MM.1S (cell line): Measurements from ENCODE around the gene PIP.
"Not testable (repeated sequence)": the region's sequence is repeated elsewhere in the genome, so short reads cannot be mapped to it uniquely, and the experiment has no call there.

Experiments used
- DNase-seq: peaks from one replicate; pipeline ENCODE4 v3.0.0-alpha.2; 2015
- H2AFZ ChIP-seq: fragments of 300-600 bp; sonication (generic); 2 replicates; pipeline ENCODE4 v1.6.0; 2016; ENCODE audit warnings: antibody characterized with exemption, low read length
- H3F3A ChIP-seq: fragments of 300-600 bp; sonication (generic); 2 replicates; pipeline ENCODE4 v1.6.1; 2016; ENCODE audit warnings: mild to moderate bottlenecking, antibody characterized with exemption, low read length, moderate library complexity, mixed read lengths; ENCODE audit not compliant: insufficient read depth
- H3K27ac ChIP-seq: fragments of 300-600 bp; sonication (generic); 2 replicates; pipeline ENCODE4 v1.5.1; 2016; ENCODE audit warnings: mild to moderate bottlenecking, low read length
- H3K27me3 ChIP-seq: fragments of 300-600 bp; sonication (generic); replicated peaks from 2 replicates; pipeline ENCODE4 v1.6.0; 2016; ENCODE audit warnings: low read length; ENCODE audit not compliant: insufficient read depth
- H3K36me3 ChIP-seq: fragments of 300-600 bp; sonication (generic); replicated peaks from 2 replicates; pipeline ENCODE4 v1.6.1; 2016; ENCODE audit warnings: mild to moderate bottlenecking, low read length, mixed read lengths; ENCODE audit not compliant: insufficient read depth
- H3K4me1 ChIP-seq: fragments of 300-600 bp; sonication (generic); 2 replicates; pipeline ENCODE4 v1.6.1; 2016; ENCODE audit warnings: low read length, mixed read lengths
- H3K4me2 ChIP-seq: fragments of 300-600 bp; sonication (generic); 2 replicates; pipeline ENCODE4 v1.6.0; 2016; ENCODE audit warnings: low read depth, low read length
- H3K4me3 ChIP-seq: fragments of 300-600 bp; sonication (generic); 2 replicates; pipeline ENCODE4 v1.5.1; 2016; ENCODE audit warnings: low read length, mixed read lengths
- H3K79me2 ChIP-seq: fragments of 300-600 bp; sonication (generic); 2 replicates; pipeline ENCODE4 v1.6.1; 2016; ENCODE audit warnings: mixed run types, low read length, mixed read lengths
- H3K9ac ChIP-seq: fragments of 300-600 bp; sonication (generic); 2 replicates; pipeline ENCODE4 v1.6.1; 2016; ENCODE audit warnings: low read length, mixed read lengths
- H3K9me2 ChIP-seq: fragments of 300-600 bp; sonication (generic); replicated peaks from 2 replicates; pipeline ENCODE4 v1.6.1; 2016; ENCODE audit warnings: mild to moderate bottlenecking, low read length, mixed read lengths; ENCODE audit not compliant: insufficient read depth
- H3K9me3 ChIP-seq: fragments of 300-600 bp; sonication (generic); replicated peaks from 2 replicates; pipeline ENCODE4 v1.6.1; 2016; ENCODE audit warnings: mild to moderate bottlenecking, low read length, mixed read lengths; ENCODE audit not compliant: insufficient read depth
- H4K20me1 ChIP-seq: fragments of 300-600 bp; sonication (generic); 2 replicates; pipeline ENCODE4 v1.6.1; 2016; ENCODE audit warnings: mild to moderate bottlenecking, low read length, moderate library complexity, mixed read lengths; ENCODE audit not compliant: insufficient read depth
- CTCF ChIP-seq: fragments of 300-600 bp; sonication (generic); IDR thresholded peaks from 2 replicates; pipeline ENCODE4 v1.5.1; 2016; ENCODE audit warnings: antibody characterized with exemption, low read length, mixed read lengths
- EZH2 ChIP-seq: fragments of 300-600 bp; sonication (generic); optimal IDR thresholded peaks from 2 replicates; pipeline ENCODE3; 2017; ENCODE audit warnings: low read depth, mild to moderate bottlenecking, antibody characterized with exemption, low read length, mixed read lengths
- EZH2phosphoT487 ChIP-seq: fragments of 300-600 bp; sonication (generic); IDR thresholded peaks from 2 replicates; pipeline ENCODE4 v1.6.1; 2018; ENCODE audit warnings: antibody characterized with exemption, low read length

PIP gene

DNA sequence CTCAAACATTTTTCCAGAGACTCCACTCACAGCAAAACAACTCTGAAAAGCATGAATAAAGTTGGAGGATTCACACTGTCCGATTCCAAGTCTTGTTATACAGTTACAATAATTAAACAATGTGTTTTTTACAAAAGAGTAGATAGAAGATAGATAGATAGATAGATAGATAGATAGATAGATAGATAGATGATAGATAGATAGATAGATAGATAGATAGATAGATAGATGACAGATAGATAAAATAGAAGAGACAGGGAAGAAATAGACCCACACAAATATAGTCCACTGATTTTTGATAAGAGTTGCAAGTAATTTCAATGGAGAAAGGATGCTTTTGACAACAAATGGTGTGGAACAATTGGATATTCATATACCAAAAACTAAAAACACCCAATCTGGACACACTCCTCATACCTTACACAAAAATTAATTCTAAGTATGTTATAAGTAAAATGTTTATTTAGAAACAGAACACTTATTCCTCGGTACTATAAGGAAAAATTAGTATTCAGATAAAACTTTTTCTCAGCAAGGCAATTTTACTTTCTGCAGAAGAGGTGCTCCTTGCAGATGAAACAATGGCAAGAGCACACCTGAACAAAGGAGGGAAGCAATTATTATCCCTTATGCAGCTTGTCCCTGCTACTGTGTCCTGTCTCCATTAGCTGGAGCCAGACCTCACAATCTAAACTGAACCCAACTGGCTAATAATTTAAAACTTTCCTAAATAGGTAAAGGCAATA is 45.7 kb downstream of the PIP start:
- no peak overlapping the region for H3K4me2 ChIP-seq
- no peak overlapping the region for H3K4me3 ChIP-seq
- no peaks in the 10 kb centered on the region for H3K36me3 ChIP-seq
- no peak overlapping the region for H3K9ac ChIP-seq
- H2AFZ ChIP-seq, result no peak overlapping the region
- H3K27ac ChIP-seq, result no peak overlapping the region
- H3K4me1 ChIP-seq, result peaks cover 10% of the 10 kb centered on the region
- H3F3A ChIP-seq, result 0 out of 2 replicates have a peak, but pooled peaks cover 4% of the 10 kb centered on the region
- DNase-seq, result no peak
- H3K27me3 ChIP-seq, result no peaks in the 10 kb centered on the region
- no peaks in the 10 kb centered on the region for H4K20me1 ChIP-seq
- no peaks in the 10 kb centered on the region for H3K79me2 ChIP-seq
- H3K9me3 ChIP-seq, result no peaks in the 10 kb centered on the region
- H3K9me2 ChIP-seq, result no peaks in the 10 kb centered on the region
- TF ChIP-seq CTCF, result no peak
- no peak for TF ChIP-seq EZH2
- no peak for TF ChIP-seq EZH2phosphoT487

DNA sequence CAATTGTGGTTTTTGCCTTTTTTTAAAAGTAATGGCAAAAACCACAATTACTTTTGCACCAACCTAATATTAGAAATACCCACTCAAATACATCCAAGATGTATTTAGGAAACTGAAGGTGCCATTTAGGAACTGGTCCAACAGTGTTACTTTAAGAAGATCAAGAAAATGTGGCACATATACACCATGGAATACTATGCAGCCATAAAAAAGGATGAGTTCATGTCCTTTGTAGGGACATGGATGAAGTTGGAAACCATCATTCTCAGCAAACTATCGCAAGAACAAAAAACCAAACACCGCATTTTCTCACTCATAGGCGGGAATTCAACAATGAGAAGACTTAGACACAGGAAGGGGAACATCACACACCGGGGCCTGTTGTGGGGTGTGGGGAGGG is 48.9 kb downstream of the PIP start:
- not testable (repeated sequence) for H3K4me3 ChIP-seq, H3K27ac ChIP-seq, DNase-seq, H3K9me3 ChIP-seq, H3K9ac ChIP-seq, H3K36me3 ChIP-seq, H3K27me3 ChIP-seq, H4K20me1 ChIP-seq, H3K9me2 ChIP-seq, H2AFZ ChIP-seq, H3F3A ChIP-seq, H3K79me2 ChIP-seq, H3K4me1 ChIP-seq, H3K4me2 ChIP-seq

DNA sequence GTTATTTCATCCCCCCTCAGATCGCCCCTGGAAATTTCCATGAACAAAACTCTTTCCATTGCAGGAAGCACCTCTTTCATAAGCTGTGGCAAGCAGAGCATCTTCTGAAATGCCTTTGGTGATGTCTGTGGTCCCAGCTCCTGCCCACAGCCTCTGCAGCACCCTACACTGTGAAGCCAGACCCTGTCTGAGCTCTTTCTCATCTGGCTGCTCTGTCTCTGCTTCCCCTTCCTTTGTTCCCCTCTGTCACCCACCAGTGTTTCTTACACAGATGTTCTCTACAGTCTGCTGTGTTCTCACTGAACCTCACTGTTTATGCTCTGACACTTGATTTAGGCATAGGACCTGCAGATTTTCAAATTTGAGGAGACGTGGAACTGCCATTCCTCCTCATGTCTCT is 49.5 kb downstream of the PIP start:
- Histone ChIP-seq H3K27me3 (no peaks in the 10 kb centered on the region), H4K20me1 (no peaks in the 10 kb centered on the region), H3K4me2 (no peak overlapping the region), H3K79me2 (no peaks in the 10 kb centered on the region), H3K27ac (no peak overlapping the region), H3K9me3 (no peaks in the 10 kb centered on the region), H3K9ac (no peak overlapping the region), H2AFZ (no peak overlapping the region), H3F3A (no peaks in the 10 kb centered on the region), H3K4me1 (no peaks in the 10 kb centered on the region), H3K4me3 (no peak overlapping the region), H3K9me2 (no peaks in the 10 kb centered on the region), H3K36me3 (no peaks in the 10 kb centered on the region)
- no peak for DNase-seq
- TF ChIP-seq EZH2, result no peak

- Histone ChIP-seq H3K4me1 (no peaks in the 10 kb centered on the region), H3K9me2 (no peaks in the 10 kb centered on the region), H3K79me2 (no peaks in the 10 kb centered on the region), H2AFZ (no peak within 1 kb of the TSS), H3K36me3 (no peaks in the 10 kb centered on the region), H3K27ac (no peak within 1 kb of the TSS), H3F3A (no peaks in the 10 kb centered on the region), H3K4me2 (no peak within 1 kb of the TSS), H3K9ac (no peak within 1 kb of the TSS), H3K4me3 (no peak within 1 kb of the TSS), H4K20me1 (no peaks in the 10 kb centered on the region), H3K9me3 (no peaks in the 10 kb centered on the region), H3K27me3 (no peaks in the 10 kb centered on the region)
- DNase-seq, result no peak
- no peak for TF ChIP-seq EZH2phosphoT487
- no peak for TF ChIP-seq EZH2
- no peak for TF ChIP-seq CTCF
Measured at GRCh38 chr7:143183024-143183423, 51.1 kb downstream of the PIP start, which contains the start of gene TAS2R39. TAS2R39 (plus strand) TSS chr7:143183419; CDS start chr7:143183419, 0 bp downstream.
